ENCODE measurements around the gene ETNPPL.
"Not testable (repeated sequence)": the region's sequence is repeated elsewhere in the genome, so short reads cannot be mapped to it uniquely, and the experiment has no call there.

ETNPPL gene

DNA sequence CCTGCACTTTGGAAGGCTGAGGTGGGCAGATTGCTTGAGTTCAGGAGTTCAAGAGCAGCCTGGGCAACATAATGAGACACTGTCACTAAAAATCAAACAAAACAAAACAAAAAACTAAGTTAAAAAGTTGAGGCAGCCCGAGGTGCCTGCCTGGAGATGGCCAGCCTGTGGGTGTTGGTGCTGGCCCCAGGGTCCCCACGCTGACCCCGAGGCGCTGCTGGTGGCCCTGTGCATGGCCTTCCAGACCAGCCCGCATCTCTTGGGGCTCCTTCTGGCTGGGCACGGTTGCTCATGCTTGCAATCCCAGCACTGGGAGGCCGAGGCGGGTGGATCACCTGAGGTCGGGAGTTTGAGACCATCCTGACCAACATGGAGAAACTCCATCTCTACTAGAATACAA is 4.4 kb downstream of the ETNPPL start:
- no peak for DNase-seq (ENCODE audit: low read depth in 2 of 2)

DNA sequence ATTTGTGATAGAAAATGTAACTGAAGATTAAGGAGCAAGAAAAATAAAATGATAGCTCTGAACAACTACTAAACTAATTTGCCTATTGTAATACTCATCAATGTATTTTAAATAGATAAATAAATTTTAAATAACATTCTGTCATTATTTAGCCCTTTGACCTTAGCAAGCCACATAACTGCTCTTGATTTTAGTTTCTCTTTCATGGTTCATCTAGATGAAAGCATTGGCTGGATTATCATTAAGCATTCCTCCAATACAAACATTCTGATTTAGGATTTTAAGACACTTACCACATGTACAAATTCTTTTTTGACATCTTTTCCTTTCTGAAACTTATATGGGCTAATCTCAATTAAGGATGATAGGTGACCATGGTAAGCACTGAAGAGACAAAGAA is 8.5 kb downstream of the ETNPPL start:
- DNase-seq (ENCODE audit: low read depth in 2 of 2) = no peak

DNA sequence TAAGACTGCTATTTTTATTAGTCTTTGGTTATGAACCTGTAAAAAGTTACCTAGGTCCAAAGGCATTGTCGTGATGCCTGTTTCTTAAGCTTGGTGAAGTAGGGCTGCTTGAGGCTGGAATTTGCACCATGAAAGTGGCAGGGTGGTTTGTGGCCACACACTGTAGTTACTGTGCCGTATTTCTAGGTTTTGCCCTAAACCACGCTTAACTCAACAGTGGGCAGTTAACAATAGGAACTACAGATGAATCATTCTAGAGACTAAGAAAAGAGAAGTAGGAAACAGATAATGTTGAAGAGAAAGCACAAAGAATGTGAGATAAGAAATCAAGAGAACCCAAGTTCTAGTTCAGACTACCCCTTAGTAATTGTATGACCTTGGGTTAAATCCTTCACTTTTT is 11.5 kb downstream of the ETNPPL start:
- no peak for DNase-seq (ENCODE audit: low read depth in 2 of 2)

DNA sequence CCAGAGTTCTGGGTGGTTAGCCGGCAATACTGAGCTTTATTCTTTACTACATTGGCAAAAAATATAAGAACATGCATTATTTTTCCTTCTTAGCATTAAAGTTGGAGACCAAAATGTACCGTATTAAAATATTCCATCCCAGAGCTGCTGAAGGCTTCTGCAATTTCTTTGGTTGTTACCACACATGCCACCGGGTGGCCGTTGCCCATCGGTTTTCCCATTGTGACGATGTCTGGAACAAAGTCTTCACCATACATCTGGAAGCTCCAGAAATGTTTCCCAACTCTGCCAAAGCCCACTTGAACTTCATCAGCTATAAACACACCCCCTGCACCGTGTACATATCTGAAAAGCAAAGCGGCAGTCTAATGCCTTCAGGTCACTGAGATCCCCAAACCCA is 13.7 kb downstream of the ETNPPL start:
- no peak for DNase-seq (ENCODE audit: low read depth in 2 of 2)

DNA sequence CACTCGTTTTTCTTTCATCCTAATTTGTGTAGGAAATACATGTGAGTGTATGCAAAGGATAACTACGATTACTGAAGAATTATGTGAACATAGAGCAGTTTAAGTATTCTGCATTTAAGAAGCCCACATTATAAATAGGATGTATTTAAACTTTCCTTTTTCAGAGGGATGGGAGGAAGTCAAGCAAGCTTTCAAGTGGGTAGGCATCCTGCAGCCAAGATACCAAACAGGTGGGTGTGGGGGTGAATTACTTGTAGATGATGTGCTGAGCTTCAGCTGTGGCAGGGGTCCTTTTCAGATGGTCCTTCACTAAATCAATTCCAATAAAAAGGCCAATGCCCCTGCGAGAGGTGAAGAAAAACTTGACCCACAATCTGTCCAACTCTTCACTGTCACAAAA is 16.3 kb downstream of the ETNPPL start:
- DNase-seq (ENCODE audit: low read depth in 2 of 2) = no peak

DNA sequence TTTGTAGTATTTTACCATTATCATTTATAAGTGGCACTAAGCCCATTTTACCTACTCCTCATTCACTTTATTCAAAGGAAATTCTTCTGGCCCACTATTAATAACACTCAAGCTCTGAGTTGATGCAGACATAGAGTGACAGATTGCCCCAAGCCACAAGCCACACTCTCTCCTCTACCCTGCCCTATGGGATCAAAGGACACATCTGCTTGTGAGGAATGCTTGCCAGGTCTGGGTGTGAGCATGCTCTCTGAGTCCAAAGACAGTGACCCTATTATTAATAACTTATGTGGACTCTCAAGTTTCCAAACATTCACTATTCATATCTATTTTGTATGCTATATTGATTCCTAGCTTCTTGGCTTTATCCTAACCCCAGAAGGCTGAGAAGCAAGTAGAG is 18.5 kb downstream of the ETNPPL start:
- no peak for DNase-seq (ENCODE audit: low read depth in 2 of 2)

DNA sequence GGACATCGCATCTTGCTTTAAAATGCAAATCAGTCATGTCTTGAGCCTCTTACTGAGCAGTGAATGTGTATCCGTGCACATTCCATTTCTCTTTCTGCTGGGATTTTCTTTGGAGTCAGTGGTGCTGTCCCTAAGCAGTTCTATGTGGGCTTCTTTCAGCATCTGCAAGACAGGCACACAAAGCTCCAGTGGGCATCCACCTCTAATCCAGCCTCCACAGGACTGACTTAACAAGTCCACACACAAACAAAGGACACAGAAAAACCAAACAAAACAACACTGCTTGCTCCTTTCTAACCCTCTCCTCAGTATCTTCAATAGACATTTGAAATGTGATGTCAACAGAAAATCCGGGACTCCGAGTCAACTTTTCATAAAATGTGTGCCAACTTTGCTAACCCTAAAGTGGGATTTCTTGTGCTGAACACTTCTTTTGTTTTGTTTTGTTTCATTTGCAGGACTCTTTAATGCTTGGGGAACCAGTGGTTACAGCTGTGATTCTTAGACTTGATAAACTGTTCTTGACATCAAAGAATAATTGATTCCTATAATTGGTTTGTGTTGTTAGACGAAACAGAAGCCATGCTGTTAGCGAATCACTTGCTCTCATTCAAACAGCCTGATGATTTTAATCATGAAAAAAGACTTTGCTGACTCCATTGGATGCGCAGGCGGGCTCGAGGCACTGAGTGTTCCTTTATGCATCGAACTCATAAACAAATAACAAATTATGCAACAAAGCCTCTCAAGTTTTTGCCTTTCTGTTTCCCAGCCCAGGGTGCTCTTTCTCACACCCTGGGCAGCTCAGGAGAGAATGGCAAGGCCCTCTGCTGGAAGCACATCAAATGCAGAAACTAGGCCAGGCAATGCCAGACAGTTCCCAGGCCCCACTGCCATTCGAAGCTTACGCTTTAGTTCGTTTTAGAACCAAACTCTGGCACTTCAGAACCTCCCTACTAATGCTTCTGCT is 20.1 kb downstream of the ETNPPL start:
- no peak for DNase-seq (ENCODE audit: low read depth in 2 of 2)

DNA sequence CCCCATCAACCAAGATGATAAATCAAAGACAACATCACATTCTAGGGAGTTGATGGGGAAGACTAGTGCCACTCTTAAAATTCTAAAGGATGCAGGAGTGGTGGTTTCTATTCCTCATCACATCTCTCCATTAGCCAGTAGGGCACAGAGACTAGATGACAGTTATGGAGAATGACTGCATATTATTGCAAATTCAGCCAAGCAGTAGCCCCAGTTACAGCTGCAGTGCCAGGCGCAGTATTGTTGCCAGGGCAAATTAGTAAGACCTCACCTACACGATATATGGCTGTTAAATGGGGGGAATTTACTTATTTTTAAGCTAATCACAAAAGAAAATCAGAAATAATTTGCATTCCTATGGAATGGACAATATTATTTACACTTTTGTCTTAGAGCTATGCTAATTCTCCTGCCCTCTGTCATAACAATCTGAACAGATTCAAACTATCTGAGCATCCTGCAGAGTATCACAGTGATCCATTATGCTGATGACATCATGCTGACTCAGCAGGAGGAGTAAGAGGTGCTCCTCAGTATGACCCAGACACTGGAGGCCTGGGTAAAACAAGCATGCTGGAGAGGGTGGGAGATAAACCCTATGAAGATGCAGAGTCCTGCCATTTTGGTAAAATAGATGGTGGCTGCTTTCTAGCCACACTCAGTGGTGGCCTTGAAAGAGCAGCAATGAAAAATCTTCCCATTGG is 24.7 kb downstream of the ETNPPL start:
- no peak for DNase-seq (ENCODE audit: low read depth in 2 of 2)

DNA sequence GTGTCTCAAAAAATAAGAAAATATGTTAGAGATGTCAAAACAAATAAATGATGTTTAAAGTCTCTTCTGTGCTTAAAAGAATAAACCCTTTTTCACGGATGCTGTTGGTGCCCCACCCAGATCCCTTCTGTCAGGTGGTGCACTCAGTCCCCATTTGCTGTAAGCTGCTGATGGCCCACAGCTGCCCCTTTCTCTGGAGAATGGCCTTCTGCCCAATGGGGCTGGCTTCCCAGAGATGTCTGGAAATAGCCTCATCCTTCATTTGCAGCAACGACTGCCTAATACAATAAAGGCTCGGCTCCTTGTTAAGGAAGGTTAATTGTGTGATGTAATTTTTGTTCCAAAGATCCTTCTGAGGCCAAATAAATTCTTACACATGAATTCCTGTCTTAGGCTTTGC is 31.8 kb downstream of the ETNPPL start:
- no peak for DNase-seq (ENCODE audit: low read depth in 2 of 2)

DNA sequence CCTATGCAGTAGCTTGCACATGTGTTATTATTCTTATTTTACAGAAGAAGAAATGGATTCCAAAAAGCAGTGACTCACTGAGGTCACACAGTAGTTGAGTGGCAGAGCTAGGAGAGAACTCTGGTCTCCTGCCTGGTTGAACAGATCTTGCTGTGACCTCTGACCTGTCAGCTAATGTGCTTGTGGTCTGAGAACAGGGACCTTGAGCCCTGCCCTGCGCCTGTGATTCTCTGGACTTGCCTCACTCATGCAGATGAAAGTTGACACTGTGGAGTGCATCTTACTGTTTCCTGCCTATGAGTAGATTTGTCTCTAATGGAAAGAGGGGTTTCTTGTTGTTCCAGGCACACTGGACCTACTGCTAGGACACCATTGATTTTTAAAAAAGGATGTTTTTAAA is 32.3 kb downstream of the ETNPPL start:
- DNase-seq (ENCODE audit: low read depth in 2 of 2) = no peak

DNA sequence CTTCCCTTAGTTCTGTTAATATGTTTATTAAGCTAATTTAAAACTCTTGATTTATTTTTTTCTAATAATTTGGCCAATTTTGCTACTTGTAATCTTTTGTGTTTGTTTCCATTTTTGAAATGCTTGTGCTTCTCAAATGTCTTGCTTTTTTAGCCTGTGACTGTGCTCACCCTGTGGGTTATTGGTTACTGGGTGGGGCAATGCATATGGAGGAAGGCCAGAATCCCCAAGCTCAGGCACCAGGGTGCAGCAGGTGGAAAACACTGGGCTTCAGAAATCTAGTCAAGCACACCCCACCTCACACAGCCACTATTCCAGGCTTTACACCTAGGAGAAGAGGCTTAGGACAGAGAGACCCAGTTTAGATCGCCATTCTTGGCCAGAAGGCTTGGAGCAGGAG is 33.1 kb downstream of the ETNPPL start:
- no peak for DNase-seq (ENCODE audit: low read depth in 2 of 2)

DNA sequence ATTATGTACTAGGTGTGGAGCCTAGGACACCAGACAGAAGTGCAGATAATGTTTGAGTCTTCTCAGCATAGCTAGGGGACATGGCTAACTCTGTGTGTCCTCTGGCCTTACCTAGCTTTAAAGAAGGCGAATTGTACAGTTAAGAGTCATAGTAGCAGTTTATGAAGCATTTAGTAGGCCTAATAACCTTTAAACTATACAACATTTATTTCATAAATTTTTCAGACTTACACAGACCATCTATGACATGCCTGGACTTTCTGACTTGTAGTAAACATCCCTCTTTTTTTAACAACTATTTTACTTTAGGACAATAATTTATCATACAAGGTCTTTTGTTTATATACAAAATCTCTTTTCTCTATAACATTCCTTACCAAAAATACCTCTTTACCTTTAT is 37.4 kb downstream of the ETNPPL start:
- DNase-seq (ENCODE audit: low read depth in 2 of 2) = no peak

DNA sequence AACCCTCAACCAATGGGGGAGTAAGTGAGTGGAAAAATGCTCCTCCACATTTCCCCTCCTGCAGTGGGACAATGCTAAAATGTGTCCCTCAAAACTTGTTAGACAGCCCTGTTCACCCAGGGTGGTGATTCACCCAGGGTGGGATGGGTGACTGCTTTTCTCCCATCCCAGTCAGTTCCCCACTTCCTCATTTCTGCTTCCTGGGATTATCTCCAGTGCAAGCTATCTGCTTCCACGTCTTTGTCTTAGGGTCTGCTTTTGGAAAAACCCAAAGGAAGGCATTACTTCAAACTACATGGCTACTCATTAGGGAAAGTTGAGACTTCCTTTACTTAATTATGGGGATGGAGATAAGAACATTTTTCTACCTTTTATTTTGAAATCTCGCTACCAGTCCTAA is 45.5 kb downstream of the ETNPPL start:
- no peak for DNase-seq (ENCODE audit: low read depth in 2 of 2)

DNA sequence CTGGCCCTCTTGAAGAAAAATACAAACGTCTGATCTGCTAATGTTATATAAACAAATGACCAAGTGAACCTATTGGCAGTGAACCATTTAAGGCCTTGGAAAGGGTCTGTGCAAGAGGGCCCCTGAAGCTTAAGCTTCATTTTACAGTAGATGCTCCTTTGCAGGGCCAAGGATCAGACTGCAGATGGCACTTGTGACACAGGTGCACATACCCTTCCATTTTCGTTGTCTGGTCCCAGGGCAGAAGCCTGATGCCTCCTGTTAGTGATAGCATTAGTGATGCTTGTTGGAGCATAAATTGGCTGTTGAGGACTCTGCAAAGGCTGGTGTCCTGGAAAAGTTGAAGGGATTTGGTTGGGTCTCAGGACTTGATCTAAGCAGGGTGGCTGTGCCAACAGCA is 46.5 kb downstream of the ETNPPL start:
- DNase-seq (ENCODE audit: low read depth in 2 of 2) = no peak

DNA sequence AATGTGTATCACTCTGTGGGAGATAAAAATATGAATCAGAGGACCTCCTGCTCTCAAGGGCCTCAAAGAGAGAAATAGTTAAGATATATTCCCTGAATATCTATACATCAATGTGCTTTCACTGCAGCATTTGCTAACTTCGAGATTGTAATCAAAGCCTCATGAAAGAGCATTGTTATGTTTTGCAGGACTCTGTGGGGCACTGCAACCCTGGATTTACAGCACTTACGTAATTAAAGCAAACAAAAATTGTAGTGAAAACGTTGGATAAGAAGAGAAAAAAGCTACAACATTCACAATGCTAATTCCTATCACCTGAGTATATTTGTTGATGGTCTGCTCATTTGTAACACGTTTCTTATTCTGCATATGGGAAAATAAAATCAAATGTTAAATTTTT is 48.0 kb downstream of the ETNPPL start:
- no peak for DNase-seq (ENCODE audit: low read depth in 2 of 2)

DNA sequence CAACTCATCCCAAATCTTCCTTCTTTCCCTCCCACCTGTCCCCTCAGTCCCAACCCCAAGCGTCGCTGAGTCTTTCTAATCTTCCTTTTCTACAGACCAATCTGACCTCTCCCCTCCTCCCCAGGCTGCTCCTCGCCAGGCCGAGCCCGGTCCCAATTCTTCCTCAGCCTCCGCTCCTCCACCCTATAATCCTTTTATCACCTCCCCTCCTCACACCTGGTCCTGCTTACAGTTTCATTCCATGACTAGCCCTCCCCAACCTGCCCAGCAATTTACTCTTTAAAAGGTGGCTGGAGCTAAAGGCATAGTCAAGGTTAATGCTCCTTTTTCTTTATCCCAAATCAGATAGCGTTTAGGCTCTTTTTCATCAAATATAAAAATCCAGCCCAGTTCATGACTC is 52.3 kb downstream of the ETNPPL start:
- not testable (repeated sequence) for DNase-seq (ENCODE audit: low read depth in 2 of 2)

DNA sequence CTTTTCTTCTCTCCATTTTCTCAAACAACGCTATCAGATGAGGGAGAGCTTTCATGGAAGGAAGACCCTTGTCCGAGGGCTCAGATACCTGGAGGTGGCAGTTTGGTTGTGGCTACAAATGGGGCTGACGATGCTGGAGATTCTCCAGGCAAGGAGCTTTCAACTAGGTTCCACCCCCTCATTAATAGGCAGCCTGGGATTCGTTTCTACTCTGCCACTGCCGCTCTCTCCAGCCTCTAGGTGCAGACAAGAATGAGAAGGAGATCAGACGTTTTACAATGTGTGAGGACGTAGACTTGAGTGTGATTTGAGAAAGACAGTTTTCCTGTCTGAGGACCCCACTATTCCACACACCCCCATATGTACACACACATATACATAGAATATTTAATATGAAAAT is 53.1 kb downstream of the ETNPPL start:
- no peak for DNase-seq (ENCODE audit: low read depth in 2 of 2)

DNA sequence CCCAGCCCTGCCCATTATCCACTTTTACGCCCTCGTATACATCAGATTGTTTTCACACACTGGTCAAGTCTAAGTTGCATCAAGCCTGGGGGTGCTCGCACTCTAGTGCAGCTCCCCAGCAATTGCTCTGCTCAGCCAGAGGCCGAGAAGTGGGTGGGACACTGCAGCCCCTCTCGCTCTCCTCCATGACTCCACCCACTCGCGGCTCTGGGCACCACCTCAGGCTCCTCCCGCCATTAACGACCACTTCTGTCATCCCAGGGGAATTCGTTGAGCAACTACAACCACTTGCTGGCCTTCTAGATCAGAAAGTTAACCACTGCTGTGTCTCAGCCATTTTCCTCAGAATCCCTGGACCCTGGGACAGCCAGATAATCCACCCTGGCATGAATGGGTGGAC is 53.6 kb downstream of the ETNPPL start:
- DNase-seq (ENCODE audit: low read depth in 2 of 2) = no peak

DNA sequence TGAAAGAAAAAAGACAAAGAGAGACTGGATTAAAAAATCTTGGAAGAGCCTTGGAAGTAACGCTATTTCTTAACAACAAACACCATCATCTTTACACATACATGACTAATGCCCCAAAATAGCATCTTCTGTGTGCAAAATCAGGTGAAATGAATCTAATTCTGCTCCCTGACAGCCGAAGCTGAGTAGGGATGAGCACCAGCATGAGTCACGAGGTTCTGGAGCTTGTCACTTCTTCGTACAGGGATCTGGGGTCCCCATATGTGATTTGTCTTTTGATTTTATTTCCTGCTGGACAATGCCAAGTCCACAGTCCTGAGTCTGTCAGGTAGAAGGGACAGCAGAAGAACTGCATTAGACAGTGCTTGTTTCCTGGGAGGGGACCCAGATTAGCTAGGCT is 56.6 kb downstream of the ETNPPL start:
- DNase-seq (ENCODE audit: low read depth in 2 of 2) = no peak

DNA sequence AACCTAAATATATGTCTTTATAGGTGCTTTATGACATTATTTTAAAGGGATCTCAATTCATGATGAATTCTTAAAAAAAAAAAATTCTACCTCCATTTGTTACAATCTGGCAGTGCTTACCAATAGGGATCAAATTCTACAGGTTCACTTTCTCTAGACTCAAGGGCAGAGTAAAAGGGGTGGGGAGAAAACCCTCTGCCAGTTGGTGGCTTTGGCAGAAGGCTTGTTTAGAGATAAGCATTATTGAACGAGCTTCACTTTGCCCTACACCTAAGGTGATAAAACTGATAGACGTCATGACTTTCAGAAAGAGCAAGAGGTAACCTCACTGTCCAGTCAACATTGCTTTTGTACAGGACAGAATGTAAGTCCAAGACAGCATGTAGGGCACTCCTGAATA is 58.9 kb downstream of the ETNPPL start:
- no peak for DNase-seq (ENCODE audit: low read depth in 2 of 2)

DNA sequence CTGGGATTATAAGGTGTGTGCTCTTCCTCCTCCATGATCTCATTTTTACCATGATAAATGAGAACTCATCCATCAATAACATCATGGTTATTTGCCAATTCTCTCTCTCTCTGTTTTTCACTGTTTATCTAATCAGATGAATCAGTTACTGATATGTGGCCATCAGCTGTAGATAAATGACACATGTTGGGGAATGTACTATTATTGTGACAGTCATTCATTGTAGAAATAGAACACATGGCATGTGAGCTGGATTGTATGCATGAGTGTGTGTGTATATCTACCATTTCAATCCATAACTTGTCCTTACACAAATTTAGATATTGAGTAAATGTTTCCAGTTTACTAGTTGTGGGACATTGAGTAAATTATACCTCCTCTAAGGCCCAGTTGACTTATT is 59.5 kb downstream of the ETNPPL start:
- no peak for DNase-seq (ENCODE audit: low read depth in 2 of 2)

DNA sequence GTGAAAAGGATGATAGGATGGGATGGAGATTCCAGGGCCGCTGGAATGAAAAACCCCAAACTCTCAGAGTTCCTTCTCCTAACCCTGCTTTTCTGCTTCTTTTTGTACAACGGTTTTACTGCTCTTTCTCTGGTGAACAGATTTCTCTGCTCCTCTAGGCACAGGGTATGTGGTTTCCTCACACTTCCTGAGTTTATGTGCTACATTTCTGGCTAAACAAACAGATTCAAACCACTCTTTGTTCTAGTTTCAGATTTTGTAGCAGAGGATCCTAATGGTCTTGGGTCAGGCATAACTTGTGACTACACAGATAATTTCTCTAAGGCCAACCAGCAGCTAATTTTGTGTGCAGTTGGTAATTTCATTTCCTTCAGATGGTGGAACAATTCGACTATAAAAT is 59.9 kb downstream of the ETNPPL start:
- DNase-seq (ENCODE audit: low read depth in 2 of 2) = no peak

DNA sequence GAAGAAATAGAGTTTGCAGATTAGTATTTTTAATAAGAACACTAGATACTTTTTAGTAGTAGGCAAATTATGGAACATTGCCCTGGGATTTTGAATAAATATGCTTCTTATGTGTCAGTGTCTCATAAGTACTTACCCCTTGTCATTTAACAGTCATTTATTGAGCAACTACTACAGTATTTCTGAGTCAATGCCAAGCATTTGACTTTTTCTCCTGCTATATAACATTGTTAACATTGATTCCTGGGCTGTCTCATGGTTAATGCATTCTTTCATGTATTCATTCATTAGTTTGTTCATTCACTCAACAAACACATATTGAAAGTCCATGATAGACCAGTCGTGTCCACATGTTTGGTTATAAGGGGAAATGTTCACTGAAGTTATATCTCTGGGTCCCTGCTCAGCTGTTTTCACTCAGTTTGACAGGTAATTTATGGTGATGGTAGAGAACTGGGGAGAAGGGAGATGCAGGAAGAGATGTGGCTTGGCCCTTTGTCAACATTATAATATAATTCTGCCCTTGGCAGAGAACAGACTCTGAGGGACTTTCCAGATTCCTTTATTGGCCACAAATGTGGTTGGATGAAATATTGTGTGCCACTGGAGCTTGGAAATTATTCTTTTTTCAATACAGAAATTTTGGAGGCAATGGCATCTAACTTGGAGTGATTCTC is 62.6 kb downstream of the ETNPPL start:
- DNase-seq (ENCODE audit: low read depth in 2 of 2) = no peak
